Ovary (tissue), 9 donors: Measurements from ENCODE around the gene KIFC1. TPM values are rescaled to one million over a fixed set of nuclear protein-coding genes. Genes with fewer than 3 reads are reported as not detected.
"Not testable (repeated sequence)": the region's sequence is repeated elsewhere in the genome, so short reads cannot be mapped to it uniquely, and the experiment has no call there.

Experiments
- DNase-seq, 5 donors: peaks; one replicate each; pipeline ENCODE4 v3.0.0-alpha.2; 2019 to 2020
- H3K27ac ChIP-seq, 2 donors: fragments of 200-600 bp; one replicate each; pipeline versions ENCODE4 v1.5.1 to v1.8.0; 2019 to 2022
- H3K27me3 ChIP-seq: fragments of 200-600 bp; one replicate; pipeline ENCODE4 v1.8.0; 2022
- H3K36me3 ChIP-seq: fragments of 200-600 bp; sonication (generic); one replicate; pipeline ENCODE4 v1.5.1; 2019
- H3K4me1 ChIP-seq: one replicate; pipeline ENCODE4 v1.8.1; 2013; ENCODE audit warnings: mild to moderate bottlenecking, moderate library complexity; ENCODE audit not compliant: insufficient read depth
- H3K4me3 ChIP-seq: fragments of 200-600 bp; sonication (generic); one replicate; pipeline ENCODE4 v1.5.1; 2017
- H3K9me3 ChIP-seq, 2 donors: fragments of 200-600 bp in 1 of 2; sonication (generic) in 1 of 2; one replicate each; pipeline versions ENCODE4 v1.5.1 to v1.8.1; 2013 to 2019; ENCODE audit warnings: mild to moderate bottlenecking in 1 of 2, moderate library complexity in 1 of 2
- EP300 ChIP-seq: sonication (generic); formaldehyde crosslinking; IDR thresholded peaks from one replicate; pipeline ENCODE4 v1.6.1; 2017; ENCODE audit warnings: antibody characterized with exemption
- POLR2A ChIP-seq: fragments of 450-650 bp; IDR thresholded peaks from one replicate; pipeline ENCODE4 v1.6.1; 2017; ENCODE audit warnings: antibody characterized with exemption, mild to moderate bottlenecking, moderate library complexity
- WGBS, 3 donors: extraction: QIAGEN DNeasy Blood & Tissue Kit in 1 of 3; methylation state at CpG; one replicate each; pipeline versions ENCODE4 v1.1.5 to v1.1.7; 2013 to 2017; 5-methylcytosine and 5-hydroxymethylcytosine counted together
- intact Hi-C, 4 donors: fragments of 100-400 bp; cut with DNase I; formaldehyde crosslinking; loops; one replicate each; pipeline versions ENCODE4 v1.11.0 to v1.15.1; 2022 to 2023
- polyA plus RNA-seq, 2 donors: library from polyadenylated mRNA; stranded (reverse); fragments of 200-250 nt in 1 of 2; fragments of 350-450 nt in 1 of 2; fragmentation: Illumina TruSeq in 1 of 2; extraction: RNeasy Lipid Tissue Mini Kit (QIAGEN cat#74804) in 1 of 2; gene quantifications; one replicate each; pipeline ENCODE4 v1.2.3, GENCODE V29; 2013 to 2014
- total RNA-seq, 7 donors: library from RNA; depleted of rRNA in 2 of 7; stranded (reverse); fragments of >200 nt in 2 of 7; fragmentation: NEBNext Ultra II Directional in 3 of 7; extraction: Animal tissue kit (Norgen Biotek cat#: 25700) in 3 of 7; gene quantifications; one replicate each; pipeline versions ENCODE4 v1.1.0 to v1.2.4, GENCODE V29; 2016 to 2023
- TF ChIP-seq, protein P1 (sequence below), 3 donors: fragments of 450-650 bp in 2 of 3; fragments of 200-600 bp in 1 of 3; IDR thresholded peaks; one replicate each; pipeline versions ENCODE4 v1.5.1 to v1.8.0; 2016 to 2022; ENCODE audit warnings: antibody characterized with exemption in 3 of 3, mild to moderate bottlenecking in 1 of 3
- donor health status: DM: no; HTN: no; CAD: no; lungs with moderate emphysema.
- donor health status: DM: no; HTN: no; CAD: no.
- donor health status: Bipolar disorder and iron deficiency.
- donor health status: DM: yes; HTN: yes; CAD: no.
- donor health status: DM: no; HTN: no; CAD: no.
- donor health status: DM: yes; HTN: yes; CAD: no.

The KIFC1 gene
- total and polyA plus RNA-seq, 9 donors = 0.60 to 3.9 (median 2.2) TPM

- no peaks in the 10 kb centered on the region for H3K9me3 ChIP-seq
- H3K27ac ChIP-seq = no peak overlapping the region
- H3K4me3 ChIP-seq = no peak overlapping the region
- intact Hi-C loops = no loop called here
- DNase-seq = no peak
- H3K36me3 ChIP-seq = no peaks in the 10 kb centered on the region
- no peaks in the 10 kb centered on the region for H3K27me3 ChIP-seq
- no peak for TF ChIP-seq EP300
- TF ChIP-seq POLR2A = no peak
- TF ChIP-seq, protein P1, sequence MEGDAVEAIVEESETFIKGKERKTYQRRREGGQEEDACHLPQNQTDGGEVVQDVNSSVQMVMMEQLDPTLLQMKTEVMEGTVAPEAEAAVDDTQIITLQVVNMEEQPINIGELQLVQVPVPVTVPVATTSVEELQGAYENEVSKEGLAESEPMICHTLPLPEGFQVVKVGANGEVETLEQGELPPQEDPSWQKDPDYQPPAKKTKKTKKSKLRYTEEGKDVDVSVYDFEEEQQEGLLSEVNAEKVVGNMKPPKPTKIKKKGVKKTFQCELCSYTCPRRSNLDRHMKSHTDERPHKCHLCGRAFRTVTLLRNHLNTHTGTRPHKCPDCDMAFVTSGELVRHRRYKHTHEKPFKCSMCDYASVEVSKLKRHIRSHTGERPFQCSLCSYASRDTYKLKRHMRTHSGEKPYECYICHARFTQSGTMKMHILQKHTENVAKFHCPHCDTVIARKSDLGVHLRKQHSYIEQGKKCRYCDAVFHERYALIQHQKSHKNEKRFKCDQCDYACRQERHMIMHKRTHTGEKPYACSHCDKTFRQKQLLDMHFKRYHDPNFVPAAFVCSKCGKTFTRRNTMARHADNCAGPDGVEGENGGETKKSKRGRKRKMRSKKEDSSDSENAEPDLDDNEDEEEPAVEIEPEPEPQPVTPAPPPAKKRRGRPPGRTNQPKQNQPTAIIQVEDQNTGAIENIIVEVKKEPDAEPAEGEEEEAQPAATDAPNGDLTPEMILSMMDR (IDR thresholded peaks at IDR 0.05) = no peak
- H3K4me1 ChIP-seq = peaks cover 6% of the 10 kb centered on the region
- 49 to 55% (median 53%) methylated on average over 3 of the region's 3 CpGs for WGBS, 3 donors
These were observed 1.4 kb downstream of the KIFC1 start for GRCh38 chr6:33392979-33393378.

GRCh38 chr6:33397541-33397940 lies 5.9 kb downstream of the KIFC1 start:
- WGBS, 3 donors = 60 to 91% (median 71%) methylated on average over 1 of the region's 1 CpG
- H3K27me3 ChIP-seq = no peaks in the 10 kb centered on the region
- intact Hi-C loops = no loop called here
- no peaks in the 10 kb centered on the region for H3K4me1 ChIP-seq
- no peak for DNase-seq
- no peaks in the 10 kb centered on the region for H3K36me3 ChIP-seq
- no peaks in the 10 kb centered on the region for H3K9me3 ChIP-seq
- H3K27ac ChIP-seq = no peak overlapping the region
- no peak overlapping the region for H3K4me3 ChIP-seq
- TF ChIP-seq, protein P1 (IDR thresholded peaks at IDR 0.05) = no peak

DNA sequence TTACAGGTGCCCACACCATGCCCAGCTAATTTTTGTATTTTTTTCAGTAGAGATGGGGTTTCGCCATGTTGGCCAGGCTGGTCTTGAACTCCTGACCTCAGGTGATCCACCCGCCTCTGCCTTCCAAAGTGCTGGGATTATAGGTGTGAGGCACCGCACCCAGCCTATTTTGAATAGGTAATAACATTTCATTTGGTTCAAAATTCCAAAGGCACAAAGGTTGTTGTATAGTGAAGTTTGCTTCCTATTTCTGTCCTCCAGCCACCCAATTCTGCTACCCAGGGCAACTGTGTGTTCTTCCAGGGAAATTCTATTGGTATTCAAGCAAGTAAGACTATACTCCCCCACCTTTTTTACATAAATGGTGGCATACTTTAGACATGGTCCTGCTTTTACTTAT lies 7.0 kb downstream of the KIFC1 start:
- DNase-seq, H3K4me1 ChIP-seq, H3K4me3 ChIP-seq, H3K9me3 ChIP-seq, H3K27me3 ChIP-seq, intact Hi-C loops, H3K27ac ChIP-seq, H3K36me3 ChIP-seq: not testable (repeated sequence)
- 95 to 97% (median 96%) methylated on average over 3 of the region's 3 CpGs for WGBS, 3 donors

DNA sequence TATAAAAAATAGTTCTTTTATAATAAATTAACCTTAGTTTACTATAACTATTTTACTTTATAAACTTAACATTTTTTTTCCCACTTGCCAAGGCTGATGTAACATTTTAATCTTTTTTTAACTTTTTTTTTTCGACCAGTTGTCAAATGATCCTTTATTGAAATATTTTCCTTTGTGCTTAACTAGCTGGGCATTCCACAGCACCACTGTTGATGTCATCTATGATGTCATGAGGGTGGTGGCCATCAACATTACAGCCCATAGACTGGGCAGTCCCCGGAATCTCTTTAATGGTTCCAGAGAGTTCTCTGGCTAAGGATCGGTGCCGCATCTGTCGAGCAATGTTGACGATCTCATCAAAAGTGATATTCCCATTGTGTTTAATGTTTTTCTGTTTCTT lies 8.3 kb downstream of the KIFC1 start:
- H3K4me1 ChIP-seq, intact Hi-C loops, H3K4me3 ChIP-seq, H3K27ac ChIP-seq, H3K27me3 ChIP-seq, H3K9me3 ChIP-seq, DNase-seq, H3K36me3 ChIP-seq: not testable (repeated sequence)
- 92 to 97% (median 95%) methylated on average over 6 of the region's 6 CpGs for WGBS, 3 donors

- no peak overlapping the region for H3K27ac ChIP-seq
- H3K36me3 ChIP-seq = no peaks in the 10 kb centered on the region
- intact Hi-C loops = no loop called here
- TF ChIP-seq, protein P1 (IDR thresholded peaks at IDR 0.05) = no peak
- no peak for TF ChIP-seq EP300
- no peak for TF ChIP-seq POLR2A
- H3K27me3 ChIP-seq = no peaks in the 10 kb centered on the region
- H3K4me3 ChIP-seq = no peak overlapping the region
- no peaks in the 10 kb centered on the region for H3K9me3 ChIP-seq
- DNase-seq = no peak
- WGBS, 3 donors = 87 to 92% (median 92%) methylated on average over 17 of the region's 17 CpGs
- no peaks in the 10 kb centered on the region for H3K4me1 ChIP-seq
These were observed 13.3 kb downstream of the KIFC1 start for GRCh38 chr6:33404884-33405283.

GRCh38 chr6:33405386-33405940 lies 13.8 kb downstream of the KIFC1 start:
- intact Hi-C loops = no loop called here
- Histone ChIP-seq H3K4me3 (no peak overlapping the region), H3K4me1 (no peaks in the 10 kb centered on the region), H3K27ac (no peak overlapping the region), H3K9me3 (no peaks in the 10 kb centered on the region), H3K36me3 (no peaks in the 10 kb centered on the region), H3K27me3 (no peaks in the 10 kb centered on the region)
- WGBS, 3 donors = 90 to 93% (median 92%) methylated on average over 15 of the region's 15 CpGs
- TF ChIP-seq EP300 (no peak), POLR2A (no peak)
- TF ChIP-seq, protein P1 (IDR thresholded peaks at IDR 0.05) = no peak
- no peak for DNase-seq
